Measurements from ENCODE around the gene ADAM22.

DNA sequence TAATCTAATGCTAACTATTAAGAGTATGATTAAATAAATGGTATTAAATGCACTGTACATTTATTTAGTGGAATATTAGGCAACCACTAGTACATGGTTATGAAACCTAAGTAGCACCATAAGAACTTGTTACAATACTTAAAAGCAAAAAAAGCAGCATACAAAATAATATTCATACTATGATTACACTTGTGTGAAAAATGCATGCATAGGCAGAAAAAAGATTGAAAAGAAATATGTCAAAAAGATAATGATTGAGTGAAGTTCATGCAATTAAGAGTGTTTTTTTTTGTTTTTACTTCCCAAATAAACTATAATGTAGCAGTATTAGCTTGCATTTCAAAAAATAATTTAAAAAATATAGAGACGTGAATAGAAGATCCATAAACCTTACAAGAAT, 305.8 kb downstream of the ADAM22 start:
- TF ChIP-seq TAF1 (IDR thresholded peaks at IDR 0.05; ENCODE audit: borderline replicate concordance, low read depth, low read length) = no peak
- TF ChIP-seq POLR2AphosphoS5 (IDR thresholded peaks at IDR 0.05; ENCODE audit: low read depth, low read length) = no peak
- TF ChIP-seq POLR2A (IDR thresholded peaks at IDR 0.05; ENCODE audit: low read depth, low read length) = no peak
